ENCODE data around the gene MID1. TPM values are rescaled to one million over a fixed set of nuclear protein-coding genes. Genes with fewer than 3 reads are reported as not detected.

The MID1 gene
- total RNA-seq, 1 donor from 2014 or later, result 17.7 TPM

DNA sequence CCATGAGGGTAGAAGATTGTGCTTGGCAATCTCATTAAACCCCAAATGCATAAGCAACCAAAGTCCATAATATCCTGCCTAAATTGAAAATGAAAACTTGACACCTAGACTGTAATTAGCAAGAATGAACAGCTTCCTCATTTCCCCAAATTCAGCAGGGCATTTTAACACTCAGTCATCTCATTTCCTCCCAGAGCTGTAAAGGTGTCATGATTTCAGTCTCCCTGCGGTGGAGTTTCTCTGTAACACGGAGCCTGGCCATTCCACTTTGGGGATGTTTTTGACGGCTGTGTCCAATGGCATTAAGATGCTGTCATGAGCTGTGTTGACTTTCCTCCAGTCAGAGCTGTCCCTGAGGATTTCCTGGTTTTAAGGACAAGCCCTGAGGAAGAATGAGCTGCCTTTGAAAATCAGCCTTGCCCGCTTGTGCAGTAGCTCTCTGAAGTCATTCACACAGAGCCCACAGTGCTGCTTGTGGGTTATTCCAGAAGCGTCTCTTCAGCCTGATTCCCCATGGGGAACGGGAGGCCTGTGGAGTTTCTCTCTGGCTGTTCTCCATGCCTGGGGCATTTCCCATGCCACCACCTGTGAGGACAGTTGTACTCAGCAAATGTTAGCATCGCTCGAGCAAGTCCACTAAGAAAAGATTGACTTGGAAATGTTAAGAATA is 187.0 kb downstream of the MID1 start:
- Histone ChIP-seq H3K27me3 (ENCODE audit: control insufficient read depth in 3 of 3, insufficient read depth in 3 of 3, low read length in 3 of 3) (no peaks in the 10 kb centered on the region), H3K36me3 (ENCODE audit: control insufficient read depth in 3 of 3, insufficient read depth in 3 of 3, low read length in 3 of 3) (no peaks in the 10 kb centered on the region), H3K9me3 (ENCODE audit: control insufficient read depth in 3 of 3, low read length in 3 of 3) (peaks cover 0 to 2% (median 0%) of the 10 kb centered on the region in 3 donors), H3K27ac (ENCODE audit: low read depth, low read length) (no peak overlapping the region), H3K9ac (ENCODE audit: low read depth in 1 of 3, low read length in 3 of 3) (no peak overlapping the region), H3K4me3 (ENCODE audit: low read length in 3 of 3) (no peak overlapping the region), H3K4me1 (ENCODE audit: control insufficient read depth in 3 of 3, insufficient read depth in 3 of 3, low read length in 3 of 3) (no peaks in the 10 kb centered on the region)

DNA sequence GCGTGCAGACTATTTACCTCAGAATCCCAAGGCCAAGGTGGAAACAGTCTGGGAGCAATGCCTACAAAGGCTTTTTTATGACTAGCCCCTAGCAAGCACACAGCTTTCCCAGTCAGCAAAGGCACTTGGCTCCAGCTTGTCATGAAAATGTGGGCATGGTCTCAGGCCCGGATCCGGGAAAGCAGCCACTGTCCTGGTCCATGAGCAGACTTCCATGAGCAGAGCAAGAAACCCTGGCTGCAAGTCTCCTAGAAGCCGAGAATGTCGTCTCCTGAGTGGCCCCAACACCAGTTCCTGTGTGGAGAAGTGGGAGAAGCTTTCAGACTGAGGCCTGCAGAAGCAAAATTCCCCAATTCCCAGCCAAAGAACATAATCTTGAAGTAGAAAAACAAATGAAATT is 190.5 kb downstream of the MID1 start:
- no peak overlapping the region for H3K4me3 ChIP-seq (ENCODE audit: low read length in 3 of 3)
- H3K4me1 ChIP-seq (ENCODE audit: control insufficient read depth in 3 of 3, insufficient read depth in 3 of 3, low read length in 3 of 3), result no peaks in the 10 kb centered on the region
- no peaks in the 10 kb centered on the region for H3K9me3 ChIP-seq (ENCODE audit: control insufficient read depth in 3 of 3, low read length in 3 of 3)
- H3K9ac ChIP-seq (ENCODE audit: low read depth in 1 of 3, low read length in 3 of 3), result no peak overlapping the region
- no peaks in the 10 kb centered on the region for H3K27me3 ChIP-seq (ENCODE audit: control insufficient read depth in 3 of 3, insufficient read depth in 3 of 3, low read length in 3 of 3)
- no peaks in the 10 kb centered on the region for H3K36me3 ChIP-seq (ENCODE audit: control insufficient read depth in 3 of 3, insufficient read depth in 3 of 3, low read length in 3 of 3)
- no peak overlapping the region for H3K27ac ChIP-seq (ENCODE audit: low read depth, low read length)

DNA sequence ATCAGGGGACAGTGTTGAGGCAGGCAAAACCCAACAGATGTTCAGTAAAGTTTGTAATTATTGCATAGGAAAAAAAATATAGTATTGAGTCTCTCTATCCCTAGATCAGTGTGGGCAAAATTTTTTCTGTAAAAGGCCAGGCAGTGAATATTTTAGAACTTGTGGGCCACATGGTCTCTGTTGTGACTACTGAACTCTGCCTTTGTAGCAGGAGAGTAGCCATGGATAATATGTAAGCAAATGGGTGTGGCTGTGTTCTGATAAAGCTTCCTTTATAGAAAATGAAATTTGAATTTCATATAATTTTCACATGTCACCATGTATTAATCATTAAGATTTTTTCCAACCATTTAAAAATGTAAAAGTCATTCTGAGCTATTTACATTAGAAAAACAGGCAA is 193.1 kb downstream of the MID1 start:
- Histone ChIP-seq H3K9ac (ENCODE audit: low read depth in 1 of 3, low read length in 3 of 3) (no peak overlapping the region), H3K4me1 (ENCODE audit: control insufficient read depth in 3 of 3, insufficient read depth in 3 of 3, low read length in 3 of 3) (no peaks in the 10 kb centered on the region), H3K27ac (ENCODE audit: low read depth, low read length) (no peak overlapping the region), H3K27me3 (ENCODE audit: control insufficient read depth in 3 of 3, insufficient read depth in 3 of 3, low read length in 3 of 3) (no peaks in the 10 kb centered on the region), H3K36me3 (ENCODE audit: control insufficient read depth in 3 of 3, insufficient read depth in 3 of 3, low read length in 3 of 3) (no peaks in the 10 kb centered on the region), H3K4me3 (ENCODE audit: low read length in 3 of 3) (no peak overlapping the region), H3K9me3 (ENCODE audit: control insufficient read depth in 3 of 3, low read length in 3 of 3) (peaks cover 0 to 2% (median 0%) of the 10 kb centered on the region in 3 donors)

DNA sequence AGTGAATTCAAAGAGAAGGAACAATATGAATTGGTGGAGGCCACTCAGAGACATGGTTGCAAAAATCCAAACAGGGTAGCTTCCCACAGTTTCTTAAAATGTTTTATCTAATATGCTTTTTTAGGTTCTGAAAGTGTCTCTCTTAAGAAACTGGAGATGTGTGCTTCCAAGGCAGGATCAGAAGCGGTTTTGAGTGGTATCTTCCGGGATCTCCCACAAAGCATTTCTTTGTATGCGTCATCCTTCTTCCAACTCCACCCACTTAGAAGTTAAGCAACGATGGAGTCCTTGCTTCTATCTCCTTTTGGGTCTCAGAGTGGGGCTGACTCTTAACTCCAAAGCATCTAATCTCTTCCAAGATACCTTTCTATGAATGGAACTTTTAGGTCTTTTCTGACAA is 196.7 kb downstream of the MID1 start:
- Histone ChIP-seq H3K4me1 (ENCODE audit: control insufficient read depth in 3 of 3, insufficient read depth in 3 of 3, low read length in 3 of 3) (no peaks in the 10 kb centered on the region), H3K36me3 (ENCODE audit: control insufficient read depth in 3 of 3, insufficient read depth in 3 of 3, low read length in 3 of 3) (no peaks in the 10 kb centered on the region), H3K27ac (ENCODE audit: low read depth, low read length) (no peak overlapping the region), H3K9ac (ENCODE audit: low read depth in 1 of 3, low read length in 3 of 3) (no peak overlapping the region), H3K9me3 (ENCODE audit: control insufficient read depth in 3 of 3, low read length in 3 of 3) (peaks cover 0 to 2% (median 0%) of the 10 kb centered on the region in 3 donors), H3K4me3 (ENCODE audit: low read length in 3 of 3) (no peak overlapping the region), H3K27me3 (ENCODE audit: control insufficient read depth in 3 of 3, insufficient read depth in 3 of 3, low read length in 3 of 3) (no peaks in the 10 kb centered on the region)

DNA sequence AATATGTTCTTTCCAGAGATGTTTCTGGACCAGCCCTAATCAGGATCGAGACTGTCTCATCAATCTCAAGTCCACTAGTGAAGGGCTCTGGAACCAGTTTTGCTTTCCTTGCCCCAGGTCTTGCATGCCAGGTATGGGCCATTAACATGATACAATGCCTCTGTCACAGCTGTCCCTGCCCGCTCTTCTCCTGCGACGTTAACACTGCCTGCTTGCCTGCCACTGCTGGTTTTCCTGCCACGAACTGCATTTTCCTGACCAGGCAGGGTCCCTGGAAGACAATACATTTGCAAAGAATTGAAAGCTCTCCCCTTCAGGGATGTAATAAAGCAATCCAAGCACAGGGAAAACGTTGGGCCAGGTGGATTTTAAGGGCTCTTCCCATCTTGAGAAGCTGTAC is 200.3 kb downstream of the MID1 start:
- H3K27me3 ChIP-seq (ENCODE audit: control insufficient read depth in 3 of 3, insufficient read depth in 3 of 3, low read length in 3 of 3), result no peaks in the 10 kb centered on the region
- H3K4me3 ChIP-seq (ENCODE audit: low read length in 3 of 3), result no peak overlapping the region
- no peak overlapping the region for H3K9ac ChIP-seq (ENCODE audit: low read depth in 1 of 3, low read length in 3 of 3)
- peaks cover 0 to 2% (median 0%) of the 10 kb centered on the region in 3 donors for H3K9me3 ChIP-seq (ENCODE audit: control insufficient read depth in 3 of 3, low read length in 3 of 3)
- H3K36me3 ChIP-seq (ENCODE audit: control insufficient read depth in 3 of 3, insufficient read depth in 3 of 3, low read length in 3 of 3), result no peaks in the 10 kb centered on the region
- no peaks in the 10 kb centered on the region for H3K4me1 ChIP-seq (ENCODE audit: control insufficient read depth in 3 of 3, insufficient read depth in 3 of 3, low read length in 3 of 3)
- no peak overlapping the region for H3K27ac ChIP-seq (ENCODE audit: low read depth, low read length)

DNA sequence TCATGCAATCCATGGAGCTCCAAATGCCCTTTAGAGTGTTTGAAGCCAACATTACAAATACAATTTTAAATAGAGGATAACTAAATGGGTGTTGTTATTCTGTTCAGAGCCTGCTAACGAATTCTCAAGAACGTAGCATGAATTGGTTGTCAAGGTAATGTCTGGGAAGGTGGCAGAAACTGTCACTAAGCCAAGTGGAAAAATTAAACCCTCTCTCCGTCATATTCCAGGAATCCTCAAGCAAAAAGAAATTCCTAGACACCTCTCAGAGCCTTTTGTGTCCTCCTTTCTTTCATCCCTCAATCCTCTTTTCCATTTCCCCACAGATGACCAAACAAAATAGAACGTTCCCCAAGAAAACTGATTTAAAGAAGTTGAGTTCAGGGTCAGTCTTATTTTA is 204.0 kb downstream of the MID1 start:
- Histone ChIP-seq H3K4me1 (ENCODE audit: control insufficient read depth in 3 of 3, insufficient read depth in 3 of 3, low read length in 3 of 3) (no peaks in the 10 kb centered on the region), H3K4me3 (ENCODE audit: low read length in 3 of 3) (no peak overlapping the region), H3K27me3 (ENCODE audit: control insufficient read depth in 3 of 3, insufficient read depth in 3 of 3, low read length in 3 of 3) (no peaks in the 10 kb centered on the region), H3K9me3 (ENCODE audit: control insufficient read depth in 3 of 3, low read length in 3 of 3) (no peaks in the 10 kb centered on the region), H3K36me3 (ENCODE audit: control insufficient read depth in 3 of 3, insufficient read depth in 3 of 3, low read length in 3 of 3) (no peaks in the 10 kb centered on the region), H3K27ac (ENCODE audit: low read depth, low read length) (no peak overlapping the region), H3K9ac (ENCODE audit: low read depth in 1 of 3, low read length in 3 of 3) (no peak overlapping the region)

DNA sequence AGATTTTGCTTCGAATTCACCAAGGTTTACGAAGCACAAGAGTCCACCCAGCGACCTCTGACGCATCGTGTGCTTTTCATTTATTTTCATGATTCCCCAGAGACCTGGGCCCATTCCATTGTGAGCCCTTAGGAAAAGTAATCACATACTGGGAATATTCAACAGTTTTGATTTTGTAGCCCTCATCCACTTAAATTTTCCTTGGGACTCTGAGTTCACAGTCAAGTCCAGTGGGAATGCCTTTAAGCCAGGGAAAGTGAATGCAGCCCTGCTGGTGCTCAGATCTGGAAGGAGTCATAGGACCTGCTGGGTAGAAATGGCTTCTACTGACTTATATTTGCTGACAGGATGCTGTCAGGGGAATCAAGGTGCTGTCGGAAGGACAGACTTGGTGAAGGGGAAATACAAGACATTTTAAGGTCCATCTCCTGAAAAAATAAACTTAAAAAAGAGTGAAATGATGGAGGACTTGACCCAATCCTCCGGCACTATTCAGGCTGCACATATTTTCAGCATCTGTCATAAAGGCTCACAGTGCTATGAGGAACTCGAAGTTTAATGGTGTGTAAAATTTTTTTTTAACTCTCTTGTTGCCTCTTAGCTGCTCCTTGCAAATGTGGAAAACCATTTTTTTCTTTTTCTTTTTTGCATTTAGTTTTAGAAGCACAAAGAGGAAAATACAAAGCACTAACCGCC is 204.9 kb downstream of the MID1 start:
- Histone ChIP-seq H3K27me3 (ENCODE audit: control insufficient read depth in 3 of 3, insufficient read depth in 3 of 3, low read length in 3 of 3) (no peaks in the 10 kb centered on the region), H3K4me3 (ENCODE audit: low read length in 3 of 3) (no peak overlapping the region), H3K9ac (ENCODE audit: low read depth in 1 of 3, low read length in 3 of 3) (no peak overlapping the region), H3K9me3 (ENCODE audit: control insufficient read depth in 3 of 3, low read length in 3 of 3) (no peaks in the 10 kb centered on the region), H3K36me3 (ENCODE audit: control insufficient read depth in 3 of 3, insufficient read depth in 3 of 3, low read length in 3 of 3) (no peaks in the 10 kb centered on the region), H3K27ac (ENCODE audit: low read depth, low read length) (no peak overlapping the region), H3K4me1 (ENCODE audit: control insufficient read depth in 3 of 3, insufficient read depth in 3 of 3, low read length in 3 of 3) (no peaks in the 10 kb centered on the region)

DNA sequence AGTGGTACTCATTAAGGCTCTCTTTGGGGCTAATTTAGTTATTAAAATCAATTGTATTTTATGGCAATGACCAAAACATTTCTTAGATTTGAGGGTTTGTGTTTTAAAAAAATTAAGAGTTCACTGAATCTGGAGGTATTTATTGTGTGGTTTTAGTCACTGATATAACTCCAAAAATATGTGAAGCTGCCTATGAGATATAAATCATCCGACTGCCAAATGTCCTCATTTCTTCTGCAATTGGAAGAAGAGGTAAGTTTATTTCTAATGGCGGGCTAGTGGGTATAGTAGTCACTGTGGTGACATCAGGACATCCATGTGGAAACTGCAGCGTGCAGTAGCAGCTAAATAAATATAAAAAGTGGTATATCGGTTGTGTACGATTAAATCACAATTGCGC is 205.5 kb downstream of the MID1 start:
- Histone ChIP-seq H3K9ac (ENCODE audit: low read depth in 1 of 3, low read length in 3 of 3) (no peak overlapping the region), H3K9me3 (ENCODE audit: control insufficient read depth in 3 of 3, low read length in 3 of 3) (no peaks in the 10 kb centered on the region), H3K4me1 (ENCODE audit: control insufficient read depth in 3 of 3, insufficient read depth in 3 of 3, low read length in 3 of 3) (no peaks in the 10 kb centered on the region), H3K36me3 (ENCODE audit: control insufficient read depth in 3 of 3, insufficient read depth in 3 of 3, low read length in 3 of 3) (no peaks in the 10 kb centered on the region), H3K27ac (ENCODE audit: low read depth, low read length) (no peak overlapping the region), H3K27me3 (ENCODE audit: control insufficient read depth in 3 of 3, insufficient read depth in 3 of 3, low read length in 3 of 3) (no peaks in the 10 kb centered on the region), H3K4me3 (ENCODE audit: low read length in 3 of 3) (no peak overlapping the region)

DNA sequence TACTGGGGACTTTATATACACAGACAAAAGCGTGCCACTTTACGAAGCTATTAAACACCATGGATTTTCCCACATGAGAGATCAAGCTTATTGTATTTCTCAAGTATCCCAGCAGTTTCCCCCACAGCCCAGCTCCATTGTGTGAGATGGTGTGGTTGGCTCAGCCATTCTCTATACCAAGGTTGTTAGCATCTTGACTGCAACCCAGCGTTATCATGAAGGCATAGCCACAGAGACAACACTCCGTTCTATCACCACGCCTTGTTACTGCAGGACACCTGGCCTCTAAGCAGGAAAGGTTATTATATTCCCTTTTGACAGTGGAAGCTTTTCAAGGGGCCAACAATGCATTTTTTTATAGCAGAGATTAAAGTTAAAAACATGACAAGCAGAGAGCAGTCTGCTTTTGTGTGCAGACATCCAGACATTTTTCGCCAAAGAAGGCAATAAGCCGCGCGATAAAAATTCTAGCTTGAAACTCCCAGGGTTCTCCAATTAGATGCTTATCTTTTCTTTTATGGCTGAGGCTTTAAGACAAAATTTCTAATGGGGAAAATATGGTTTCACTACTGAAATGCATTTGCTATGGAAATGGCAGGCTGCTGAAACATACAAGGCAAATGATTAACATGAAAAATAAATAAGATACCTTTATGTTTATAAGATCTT is 206.1 kb downstream of the MID1 start:
- H3K27ac ChIP-seq (ENCODE audit: low read depth, low read length), result no peak overlapping the region
- H3K4me3 ChIP-seq (ENCODE audit: low read length in 3 of 3), result no peak overlapping the region
- H3K27me3 ChIP-seq (ENCODE audit: control insufficient read depth in 3 of 3, insufficient read depth in 3 of 3, low read length in 3 of 3), result no peaks in the 10 kb centered on the region
- H3K9me3 ChIP-seq (ENCODE audit: control insufficient read depth in 3 of 3, low read length in 3 of 3), result no peaks in the 10 kb centered on the region
- H3K4me1 ChIP-seq (ENCODE audit: control insufficient read depth in 3 of 3, insufficient read depth in 3 of 3, low read length in 3 of 3), result no peaks in the 10 kb centered on the region
- no peaks in the 10 kb centered on the region for H3K36me3 ChIP-seq (ENCODE audit: control insufficient read depth in 3 of 3, insufficient read depth in 3 of 3, low read length in 3 of 3)
- no peak overlapping the region for H3K9ac ChIP-seq (ENCODE audit: low read depth in 1 of 3, low read length in 3 of 3)

DNA sequence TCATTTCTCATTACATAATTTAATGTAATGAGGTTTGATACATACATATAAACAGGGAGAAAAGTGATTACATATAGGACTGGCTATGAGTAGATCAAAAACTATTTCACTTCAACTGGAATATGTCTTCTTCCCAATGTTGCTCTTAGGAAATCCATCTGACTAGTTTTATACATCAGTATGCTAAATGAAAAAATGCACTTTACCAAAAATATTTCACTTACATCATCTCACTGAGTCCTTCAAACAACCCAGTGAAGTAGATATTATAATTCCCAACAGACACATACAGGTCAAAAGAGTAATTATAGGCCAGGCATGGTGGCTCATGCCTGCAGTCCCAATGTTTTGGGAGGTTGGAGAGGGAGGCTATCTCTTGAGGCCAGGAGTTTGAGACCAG is 215.9 kb downstream of the MID1 start:
- no peaks in the 10 kb centered on the region for H3K27me3 ChIP-seq (ENCODE audit: control insufficient read depth in 3 of 3, insufficient read depth in 3 of 3, low read length in 3 of 3)
- no peaks in the 10 kb centered on the region for H3K4me1 ChIP-seq (ENCODE audit: control insufficient read depth in 3 of 3, insufficient read depth in 3 of 3, low read length in 3 of 3)
- no peak overlapping the region for H3K9ac ChIP-seq (ENCODE audit: low read depth in 1 of 3, low read length in 3 of 3)
- H3K9me3 ChIP-seq (ENCODE audit: control insufficient read depth in 3 of 3, low read length in 3 of 3), result no peaks in the 10 kb centered on the region
- no peaks in the 10 kb centered on the region for H3K36me3 ChIP-seq (ENCODE audit: control insufficient read depth in 3 of 3, insufficient read depth in 3 of 3, low read length in 3 of 3)
- no peak overlapping the region for H3K27ac ChIP-seq (ENCODE audit: low read depth, low read length)
- no peak overlapping the region for H3K4me3 ChIP-seq (ENCODE audit: low read length in 3 of 3)
